GM19351 (cell line): ENCODE measurements around the gene FOXS1.
"Not testable (repeated sequence)": the region's sequence is repeated elsewhere in the genome, so short reads cannot be mapped to it uniquely, and the experiment has no call there.

Experiments used
- ATAC-seq: cut with Tn5 transposase; IDR thresholded peaks from one replicate; pipeline ENCODE4 v1.9.1; 2021; ENCODE audit warnings: mild to moderate bottlenecking, moderate library complexity; ENCODE audit not compliant: unreplicated experiment

The FOXS1 gene

DNA sequence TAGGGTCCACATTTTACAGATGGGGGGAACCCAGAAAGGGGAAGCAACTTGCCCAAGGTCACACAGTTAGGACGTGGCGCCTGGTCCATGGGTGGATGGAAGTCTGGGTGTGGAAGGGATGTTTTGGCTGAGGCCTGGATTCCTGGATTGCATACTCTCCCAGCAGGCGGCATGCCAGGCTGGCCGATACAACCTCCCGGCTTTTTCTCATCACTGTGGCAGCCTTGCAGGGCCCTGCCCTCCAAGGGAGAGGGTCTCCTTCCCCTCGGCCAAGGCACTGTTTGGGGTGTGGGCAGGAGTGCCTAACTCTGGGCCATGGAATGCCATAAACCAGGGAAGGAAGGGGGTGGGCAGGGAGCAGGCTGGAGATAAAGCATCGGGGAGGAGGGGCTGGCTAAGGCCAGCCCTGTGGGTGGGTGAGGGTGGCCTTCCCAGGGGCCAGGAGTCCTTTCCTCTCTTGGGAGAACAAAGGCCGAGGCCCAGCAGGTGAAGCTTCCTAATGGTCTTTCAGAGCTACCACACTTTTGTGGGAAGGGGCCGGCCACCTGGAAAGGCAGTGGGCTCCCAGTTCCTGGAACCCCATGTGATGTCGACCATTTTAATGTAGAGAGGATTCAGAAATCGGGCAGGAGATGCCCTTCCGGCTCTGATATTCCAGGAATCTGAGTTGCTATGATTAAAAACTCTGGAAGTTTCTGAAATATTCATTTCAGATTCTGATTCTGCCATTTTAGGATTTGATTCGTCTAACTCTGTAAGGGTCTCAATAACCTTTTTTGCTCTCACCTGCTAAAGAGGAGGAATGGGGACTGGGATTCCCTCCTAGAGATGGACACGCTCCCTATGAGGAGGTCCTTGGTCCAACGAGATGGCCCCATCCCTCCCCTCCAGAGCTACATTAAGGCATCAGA lies 4.2 kb downstream of the FOXS1 start:
- ATAC-seq, result no peak

DNA sequence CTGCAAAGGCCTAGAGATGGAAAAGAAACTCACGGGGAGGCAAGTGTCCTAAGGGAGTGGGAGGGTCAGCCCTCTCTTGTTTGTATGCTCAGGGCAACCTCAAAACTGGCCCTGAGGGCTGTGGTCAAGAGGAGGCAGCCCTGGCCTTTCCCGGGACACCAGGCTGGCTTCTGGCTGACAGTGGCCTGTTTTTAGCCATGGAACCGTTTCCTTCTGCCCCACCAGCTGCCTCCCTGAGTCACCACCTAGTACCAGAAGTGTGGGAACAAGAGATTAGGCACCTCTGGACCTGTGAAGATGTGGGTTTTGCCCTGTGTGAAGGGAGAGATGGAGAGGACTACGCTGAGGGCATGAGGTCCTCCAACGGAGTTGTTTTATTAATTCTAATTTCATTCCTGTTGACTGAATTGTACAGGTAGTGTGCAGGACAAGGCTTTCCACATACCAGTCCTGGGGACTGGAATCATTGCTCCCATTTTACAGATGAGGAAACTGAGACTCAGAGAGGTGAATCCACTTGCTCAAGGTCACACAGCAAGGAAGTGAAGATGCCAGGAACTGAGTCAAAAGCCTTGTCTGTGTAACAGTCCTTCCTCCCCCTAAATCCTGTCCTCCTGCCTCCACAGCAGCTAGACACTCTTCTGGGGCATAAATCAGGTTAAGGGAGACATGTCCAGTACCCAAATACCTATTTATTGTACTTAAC lies 5.5 kb downstream of the FOXS1 start:
- no peak for ATAC-seq

DNA sequence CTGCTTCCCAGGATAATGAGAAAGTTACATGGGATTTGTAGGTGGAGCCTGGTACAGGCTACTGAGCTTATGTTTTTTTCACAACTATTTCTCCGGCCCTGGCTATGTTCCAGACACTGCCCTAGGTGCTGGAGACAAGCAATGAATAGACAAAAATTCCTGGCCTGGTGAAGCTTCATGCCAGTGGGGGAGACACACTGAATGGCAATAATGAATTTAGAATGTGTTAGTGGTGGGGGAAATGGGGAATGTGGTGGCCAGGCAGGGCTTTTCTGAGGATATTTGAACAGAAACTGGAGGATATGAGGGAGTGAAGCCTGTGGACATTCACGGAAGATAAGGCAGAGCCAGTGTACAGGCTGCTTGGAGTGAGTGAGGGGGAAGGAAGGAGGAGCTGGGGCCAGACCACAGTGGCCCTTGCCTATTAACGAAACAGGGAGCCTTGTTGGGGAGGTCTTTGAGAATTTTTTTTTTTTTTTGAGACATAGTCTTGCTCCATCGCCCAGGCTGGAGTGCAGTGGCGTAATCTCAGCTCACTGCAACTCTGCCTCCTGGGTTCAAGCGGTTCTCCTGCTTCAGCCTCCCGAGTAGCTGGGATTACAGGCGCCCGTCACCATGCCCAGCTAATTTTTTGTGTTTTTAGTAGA lies 6.6 kb downstream of the FOXS1 start:
- ATAC-seq, result no peak

DNA sequence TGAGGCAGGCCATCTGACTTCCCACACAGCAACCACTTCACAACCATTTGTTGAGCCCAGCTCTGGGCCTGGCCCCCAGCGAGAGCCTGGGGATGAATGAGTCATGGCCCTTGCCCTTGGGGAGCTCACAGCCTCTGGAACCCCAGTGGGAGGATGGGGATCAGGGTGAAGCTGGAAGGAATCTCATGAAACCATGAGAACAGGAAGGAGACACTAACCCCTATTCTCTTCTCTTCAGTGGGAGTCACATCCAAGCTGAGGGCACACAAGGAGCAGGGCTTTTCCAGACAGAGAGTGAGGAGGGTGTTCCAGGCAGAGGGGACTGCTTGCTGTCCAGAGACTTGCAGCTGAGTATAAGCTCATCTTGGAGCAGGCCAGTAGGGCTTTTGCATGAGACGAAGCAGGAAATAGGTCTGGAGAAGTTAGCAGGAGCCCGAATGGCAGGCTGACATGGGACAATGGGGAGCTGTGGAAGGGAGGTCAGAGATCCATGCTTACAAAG lies 7.5 kb downstream of the FOXS1 start:
- ATAC-seq, result no peak

DNA sequence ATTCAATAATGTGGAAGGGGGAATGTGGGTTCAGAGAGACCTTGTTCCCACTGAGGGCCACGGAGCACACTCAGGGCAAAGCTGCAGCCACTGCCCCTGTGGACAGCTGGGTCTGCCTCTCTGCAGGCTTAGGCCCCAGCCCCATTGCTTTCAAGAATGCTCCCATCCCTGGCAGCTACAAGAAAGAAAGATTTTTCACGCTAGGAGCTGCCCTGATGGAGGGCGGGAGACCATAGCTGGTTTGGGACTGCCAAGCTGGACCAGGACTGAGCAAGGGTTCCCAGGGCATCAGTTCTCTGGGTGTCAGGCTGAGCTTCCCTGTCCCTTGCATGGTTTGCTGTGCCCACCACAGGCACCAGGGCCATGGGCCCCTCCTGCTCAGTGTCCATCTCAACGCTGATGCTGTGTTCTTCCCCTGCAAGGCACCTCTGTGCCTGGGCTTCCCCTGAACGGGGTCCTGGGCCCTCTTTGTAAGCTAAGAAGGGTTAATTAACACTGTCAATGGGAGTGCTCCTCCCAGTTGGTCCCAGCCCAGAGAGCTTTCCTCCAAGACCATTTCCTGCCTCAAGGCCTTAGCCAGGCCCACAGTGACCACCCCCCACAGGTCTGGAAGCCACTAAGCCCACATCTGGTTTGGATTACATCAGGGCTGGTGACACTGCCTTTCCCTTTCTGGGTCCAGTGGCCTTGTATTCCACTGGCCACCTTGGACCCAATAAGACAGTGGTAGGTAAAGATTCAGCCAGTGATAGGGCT lies 8.4 kb downstream of the FOXS1 start:
- no peak for ATAC-seq

DNA sequence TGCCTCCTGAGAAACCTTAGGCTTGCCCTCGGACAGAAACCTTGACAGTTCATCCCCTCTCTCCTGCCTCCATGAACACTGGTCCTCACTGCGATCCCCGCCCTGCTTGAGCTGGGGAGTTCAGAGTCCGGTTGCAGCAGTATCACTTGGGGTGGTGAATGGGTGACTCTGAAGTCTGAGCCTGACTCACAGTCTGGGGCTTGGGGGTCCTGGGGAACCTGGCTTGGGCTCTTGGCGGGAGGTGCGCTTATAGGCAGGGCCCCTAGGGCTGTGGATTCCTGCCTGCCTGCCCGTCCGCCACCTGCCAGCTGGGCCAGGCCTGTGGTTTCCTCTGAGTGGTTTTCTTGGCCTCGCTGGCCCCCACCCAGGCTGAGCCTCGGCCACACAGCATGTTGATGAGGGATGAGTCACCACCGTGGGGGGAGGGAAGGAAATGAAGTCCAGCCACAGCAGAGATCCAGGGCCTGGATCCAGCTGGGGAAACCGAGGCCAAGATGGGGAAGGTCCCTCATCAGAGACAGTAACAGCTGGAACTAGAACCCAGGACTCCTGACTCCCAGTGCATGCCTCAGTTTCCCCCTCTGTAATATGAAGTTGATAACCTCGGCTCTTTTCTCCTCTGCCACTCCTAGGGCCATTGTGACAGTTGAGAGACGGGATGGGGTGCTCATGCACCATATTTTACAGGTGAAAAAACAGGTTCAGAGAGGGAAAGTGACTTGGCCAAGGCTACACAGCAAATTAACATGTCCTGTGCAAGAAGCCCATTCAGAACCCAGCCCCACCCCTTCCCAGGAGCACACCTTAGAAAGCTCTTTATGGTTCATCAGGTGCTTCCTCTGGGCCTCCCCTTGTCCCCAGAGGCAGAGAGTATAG lies 9.2 kb downstream of the FOXS1 start:
- ATAC-seq, result peak; percentile 74

DNA sequence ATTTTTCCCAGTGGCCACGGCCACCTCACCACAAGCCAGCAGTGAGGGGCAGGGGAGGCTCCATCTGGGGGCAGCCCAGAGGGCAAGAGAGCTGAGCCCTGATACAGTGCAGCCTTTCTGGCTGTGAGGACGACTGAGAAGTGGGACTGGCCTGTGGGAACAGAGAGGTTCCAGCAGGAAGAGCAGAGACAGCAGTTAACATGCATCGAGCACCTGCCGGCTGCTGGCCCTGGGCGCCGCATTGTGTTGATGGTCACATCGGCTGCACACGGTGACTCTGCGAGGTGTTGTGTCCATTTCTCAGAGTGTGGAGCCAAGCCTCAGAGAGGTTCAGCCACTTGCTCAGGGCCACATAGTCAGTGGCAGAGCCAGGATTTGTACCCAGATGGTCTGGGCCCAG lies 9.8 kb downstream of the FOXS1 start:
- ATAC-seq, result no peak

DNA sequence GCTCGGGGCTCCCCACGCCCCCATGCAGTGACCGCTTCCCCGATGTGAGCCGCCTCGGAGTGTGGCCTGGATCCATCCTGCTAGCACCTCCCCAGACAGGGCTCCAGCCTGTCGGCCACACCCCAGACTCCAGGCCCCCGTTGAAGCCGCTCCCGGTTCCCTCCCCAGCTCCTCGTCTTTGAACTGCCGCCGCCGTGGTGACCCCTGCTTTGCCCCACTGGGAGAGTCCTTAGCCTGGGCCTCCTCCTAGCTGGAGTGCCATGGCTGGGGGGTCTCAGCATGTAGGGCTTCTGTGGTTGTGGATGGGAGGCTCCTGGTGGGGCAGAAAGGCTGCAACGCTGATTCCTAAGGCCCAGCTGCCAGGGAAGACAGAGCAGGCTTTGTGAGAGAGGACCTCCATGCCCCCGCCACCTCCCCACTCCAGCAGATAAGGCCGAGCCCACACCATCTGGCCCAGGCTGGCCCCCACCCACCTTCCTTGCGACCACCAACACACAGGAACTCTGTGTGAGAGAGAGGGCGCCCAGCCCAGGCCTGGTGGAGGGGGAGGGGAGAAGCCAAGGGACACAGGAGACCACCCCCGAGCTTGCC lies 11.4 kb downstream of the FOXS1 start:
- ATAC-seq, result no peak

DNA sequence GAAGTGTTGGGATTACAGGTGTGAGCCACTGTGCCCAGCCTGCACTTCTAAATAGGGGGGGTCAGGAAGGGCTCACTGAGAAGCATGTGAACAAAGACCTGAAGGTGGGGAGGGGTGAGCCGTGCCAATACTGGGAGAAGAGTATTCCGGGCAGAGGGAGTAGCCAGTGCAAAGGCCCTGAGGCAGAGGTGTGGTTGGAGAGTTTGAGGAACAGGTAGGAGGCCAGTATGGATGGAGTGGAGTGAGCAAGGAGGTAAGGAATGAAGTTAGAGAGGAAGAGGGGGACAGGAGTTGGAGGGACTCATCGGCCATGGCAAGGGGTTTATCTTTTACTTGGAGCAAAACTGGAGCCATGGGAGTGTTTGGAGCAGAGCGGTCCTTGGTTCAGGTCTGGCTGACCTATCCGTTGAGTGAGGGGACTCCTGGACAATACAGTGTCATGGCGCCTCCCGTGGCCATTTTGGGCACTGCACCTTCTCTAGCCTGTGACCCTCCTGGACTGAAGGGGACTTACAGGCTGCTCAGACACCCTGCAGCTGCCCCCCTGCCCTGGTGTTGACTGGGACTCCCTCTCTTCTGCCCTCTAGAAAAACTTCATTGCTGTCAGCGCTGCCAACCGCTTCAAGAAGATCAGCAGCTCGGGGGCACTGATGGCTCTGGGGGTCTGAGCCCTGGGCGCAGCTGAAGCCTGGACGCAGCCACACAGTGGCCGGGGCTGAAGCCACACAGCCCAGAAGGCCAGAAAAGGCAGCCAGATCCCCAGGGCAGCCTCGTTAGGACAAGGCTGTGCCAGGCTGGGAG lies 12.1 kb downstream of the FOXS1 start:
- no peak for ATAC-seq

DNA sequence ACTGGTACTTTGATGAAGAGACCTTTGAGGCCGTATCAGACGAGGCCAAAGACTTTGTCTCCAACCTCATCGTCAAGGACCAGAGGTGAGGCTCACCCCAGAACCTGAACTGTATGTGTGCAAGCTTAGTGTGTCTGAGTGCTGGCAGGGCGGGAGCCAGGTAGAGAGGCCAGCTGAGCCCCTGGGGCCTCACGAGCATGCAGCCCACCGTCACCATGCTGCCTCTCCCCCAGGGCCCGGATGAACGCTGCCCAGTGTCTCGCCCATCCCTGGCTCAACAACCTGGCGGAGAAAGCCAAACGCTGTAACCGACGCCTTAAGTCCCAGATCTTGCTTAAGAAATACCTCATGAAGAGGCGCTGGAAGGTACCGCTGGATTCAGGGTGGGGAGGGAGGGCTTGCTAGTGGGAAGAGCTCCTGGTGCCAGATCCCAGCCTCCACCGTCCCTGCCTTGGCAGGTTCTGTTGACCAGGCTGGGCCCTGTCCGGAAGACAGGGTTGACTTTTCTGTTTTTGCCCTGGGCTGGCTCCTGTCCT lies 13.6 kb downstream of the FOXS1 start:
- ATAC-seq, result no peak

DNA sequence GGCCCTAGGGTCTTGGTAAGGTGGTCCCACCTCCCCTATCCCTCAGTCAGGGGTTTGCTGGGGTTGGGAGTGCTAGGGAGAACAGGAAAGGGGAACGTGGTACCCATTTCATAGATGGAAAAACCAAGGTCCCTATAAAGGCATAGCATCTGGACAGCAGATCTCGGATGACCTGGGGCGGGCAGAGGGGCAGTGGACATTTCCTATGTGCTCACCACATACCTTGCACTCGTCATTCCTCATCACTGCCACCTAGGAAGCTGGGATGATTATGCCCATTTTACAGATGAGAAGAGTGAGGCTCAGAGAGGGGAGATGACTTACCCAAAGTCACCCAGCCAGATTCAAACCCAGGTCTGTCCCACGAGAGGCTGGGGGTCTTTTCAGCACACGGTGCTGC lies 14.2 kb downstream of the FOXS1 start:
- ATAC-seq, result no peak

DNA sequence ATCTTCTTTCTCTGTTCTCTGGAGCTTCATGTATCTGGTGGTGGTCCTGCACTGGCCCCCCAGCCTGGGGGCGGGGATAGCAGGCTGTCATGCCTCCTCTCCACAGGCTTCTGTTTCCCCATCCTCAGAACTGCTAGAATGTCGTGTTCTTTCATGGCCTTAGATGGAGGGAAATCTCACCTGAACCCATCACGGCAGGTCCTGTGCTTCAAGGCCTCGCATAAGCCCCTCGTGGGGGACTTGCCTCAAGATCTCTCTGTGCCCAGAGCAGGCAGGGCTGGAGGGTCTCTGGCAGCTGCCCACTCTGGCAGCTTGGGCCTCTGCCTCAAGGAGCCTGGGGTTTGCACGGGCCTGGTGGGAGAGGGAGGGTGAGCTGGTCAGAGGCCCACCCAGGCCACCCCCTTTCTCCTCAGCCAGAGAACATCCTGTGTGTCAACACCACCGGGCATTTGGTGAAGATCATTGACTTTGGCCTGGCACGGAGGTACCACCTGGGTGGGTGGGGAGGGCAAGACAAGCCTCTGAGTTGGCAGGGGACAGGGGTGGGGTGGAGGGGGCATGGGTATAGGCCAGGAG lies 14.9 kb downstream of the FOXS1 start:
- ATAC-seq, result no peak

DNA sequence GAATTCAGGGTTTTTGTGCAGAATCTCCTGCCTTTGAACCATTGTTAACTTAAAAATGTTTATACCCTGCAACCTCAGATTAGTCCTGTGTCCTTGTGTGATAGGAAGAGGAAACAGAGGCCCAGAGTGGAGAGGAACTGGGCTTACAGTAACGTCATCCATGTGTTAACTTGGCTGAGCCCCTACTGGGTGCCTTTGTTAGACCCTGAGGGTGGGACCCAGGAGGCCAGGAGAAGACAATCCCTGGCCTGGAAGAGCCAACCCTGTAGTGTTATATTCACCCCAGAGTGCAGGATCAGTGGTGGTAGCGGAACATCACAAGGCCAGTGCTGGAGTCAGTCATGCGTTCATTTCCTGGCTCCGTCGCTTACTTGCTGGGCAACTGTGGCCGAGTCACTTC lies 15.7 kb downstream of the FOXS1 start:
- ATAC-seq, result no peak

DNA sequence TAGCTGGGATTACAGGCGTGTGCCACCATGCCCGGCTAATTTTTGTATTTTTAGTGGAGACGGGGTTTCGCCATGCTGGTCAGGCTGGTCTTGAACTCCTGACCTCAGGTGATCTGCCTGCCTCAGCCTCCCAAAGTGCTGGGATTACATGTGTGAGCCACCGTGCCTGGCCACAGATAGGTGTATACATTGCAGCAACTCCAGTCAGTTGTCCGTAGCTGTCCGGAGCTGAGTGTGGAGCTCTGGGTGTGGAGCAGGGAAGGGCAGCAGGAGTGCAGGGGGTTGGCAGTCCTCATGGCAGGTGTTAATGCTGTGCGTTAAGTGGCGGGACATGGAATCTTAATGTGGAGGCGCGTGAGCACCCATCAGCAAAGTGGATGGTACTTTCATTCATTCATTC lies 17.4 kb downstream of the FOXS1 start:
- not testable (repeated sequence) for ATAC-seq

DNA sequence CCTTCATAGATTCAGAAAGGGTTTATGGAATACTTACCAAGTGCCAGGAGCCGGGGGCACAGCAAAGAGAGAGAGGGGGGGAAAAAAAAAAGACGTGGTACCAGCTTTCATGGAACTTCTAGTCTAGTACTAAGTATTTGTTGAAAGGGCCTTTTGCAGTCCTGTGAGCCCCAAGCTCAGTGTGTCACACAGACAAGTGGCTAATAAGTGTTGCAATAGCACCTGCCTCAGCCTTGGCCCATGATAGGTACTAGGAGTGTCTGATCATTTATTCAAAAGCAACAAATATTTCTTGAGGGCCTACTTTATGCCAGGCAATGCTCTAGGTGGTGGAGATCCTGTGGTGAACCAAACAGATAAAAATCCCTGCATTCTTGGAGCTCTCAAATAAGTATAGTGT lies 18.3 kb downstream of the FOXS1 start:
- ATAC-seq, result no peak

DNA sequence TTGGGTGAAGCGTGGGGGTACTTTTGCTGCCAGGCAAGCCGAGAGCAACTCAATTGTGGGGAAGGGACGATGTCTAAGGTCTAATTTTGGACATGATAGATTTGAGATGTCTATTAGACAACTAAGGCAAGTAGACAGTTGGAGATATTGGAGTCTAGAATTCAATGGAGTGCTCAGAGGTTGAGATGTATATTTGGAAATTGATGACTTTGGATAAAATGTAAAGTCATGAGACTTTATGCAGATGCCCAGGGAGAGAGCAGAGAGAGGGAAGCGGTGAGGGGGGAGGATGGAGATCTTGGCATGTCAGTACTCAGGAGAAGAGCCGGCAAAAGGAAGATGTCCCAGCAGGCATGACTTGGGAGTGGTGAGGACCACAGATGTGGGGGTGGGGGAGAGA lies 19.3 kb downstream of the FOXS1 start:
- no peak for ATAC-seq

DNA sequence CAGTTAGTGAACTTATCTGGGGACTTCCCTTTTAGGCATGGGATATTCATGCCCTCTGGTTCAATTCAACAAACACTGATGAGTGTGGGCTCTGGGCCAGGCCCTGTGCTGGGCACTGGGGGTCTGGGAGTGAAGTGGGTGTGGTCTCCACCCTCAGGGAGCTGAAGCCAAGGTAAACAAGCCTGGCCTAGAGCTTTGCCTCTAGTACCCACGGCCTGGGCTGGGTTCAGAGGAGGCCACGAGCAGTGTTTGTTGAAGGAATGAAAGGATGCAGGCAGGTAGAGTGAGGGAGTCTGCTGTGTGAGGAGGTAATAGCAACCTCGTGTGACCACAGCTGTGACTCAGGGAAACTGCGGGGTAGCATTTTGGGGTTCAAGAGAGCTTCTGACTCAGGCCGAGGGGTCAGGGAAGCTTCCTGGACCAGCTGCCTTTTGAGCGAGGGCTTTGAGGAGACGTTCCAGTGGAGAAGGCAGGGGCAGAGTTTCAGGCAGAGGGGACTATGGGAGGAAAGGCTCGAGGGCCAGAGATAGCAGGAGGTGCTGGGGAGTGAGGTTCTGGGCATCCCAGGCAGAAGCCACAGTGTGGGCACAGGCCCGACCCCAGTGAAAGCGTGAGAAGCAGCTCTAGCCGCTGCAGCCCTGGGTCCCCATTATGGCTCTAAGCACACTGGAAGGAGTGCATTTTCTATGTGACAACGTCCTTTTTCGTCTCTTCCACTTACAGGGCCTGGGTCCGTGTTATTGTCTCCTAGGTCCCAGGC lies 20.7 kb downstream of the FOXS1 start:
- ATAC-seq, result no peak
